Iris pigment epithelial cell (primary cell): Measurements from ENCODE around the gene C12orf56.

Experiments
- DNase-seq: peaks from one replicate; pipeline ENCODE4 v3.0.0-alpha.2; 2011; ENCODE audit warnings: low read depth

Gene C12orf56, protein sequence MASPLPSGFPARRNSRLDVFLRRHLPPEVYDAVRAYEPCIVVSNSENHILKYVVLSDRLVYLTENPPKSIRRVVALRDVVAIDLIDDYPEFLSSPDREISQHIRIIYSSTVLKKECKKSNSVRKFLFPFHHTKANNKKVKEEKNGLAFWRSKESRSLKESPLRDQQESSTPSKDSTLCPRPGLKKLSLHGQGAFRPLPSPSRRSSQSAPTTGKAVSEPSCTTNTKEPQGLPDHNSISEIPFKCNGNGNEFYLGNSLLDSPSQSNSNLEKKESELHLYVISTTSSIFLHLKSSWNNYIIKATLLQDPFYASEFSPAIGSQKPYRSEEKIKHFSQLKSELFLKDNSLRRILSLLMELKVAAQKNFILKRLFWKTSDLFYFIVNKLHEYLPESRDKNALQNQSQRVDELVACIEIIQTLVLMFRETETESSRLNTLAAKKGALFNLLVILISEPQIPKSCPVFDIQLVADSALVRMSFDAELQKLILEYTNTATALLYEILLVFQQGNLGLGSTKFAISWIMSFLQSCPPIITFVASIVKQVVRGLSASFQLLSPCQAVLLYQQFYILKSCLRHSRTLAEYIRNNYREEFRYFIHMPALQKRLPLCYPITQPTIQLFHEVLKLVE

DNA sequence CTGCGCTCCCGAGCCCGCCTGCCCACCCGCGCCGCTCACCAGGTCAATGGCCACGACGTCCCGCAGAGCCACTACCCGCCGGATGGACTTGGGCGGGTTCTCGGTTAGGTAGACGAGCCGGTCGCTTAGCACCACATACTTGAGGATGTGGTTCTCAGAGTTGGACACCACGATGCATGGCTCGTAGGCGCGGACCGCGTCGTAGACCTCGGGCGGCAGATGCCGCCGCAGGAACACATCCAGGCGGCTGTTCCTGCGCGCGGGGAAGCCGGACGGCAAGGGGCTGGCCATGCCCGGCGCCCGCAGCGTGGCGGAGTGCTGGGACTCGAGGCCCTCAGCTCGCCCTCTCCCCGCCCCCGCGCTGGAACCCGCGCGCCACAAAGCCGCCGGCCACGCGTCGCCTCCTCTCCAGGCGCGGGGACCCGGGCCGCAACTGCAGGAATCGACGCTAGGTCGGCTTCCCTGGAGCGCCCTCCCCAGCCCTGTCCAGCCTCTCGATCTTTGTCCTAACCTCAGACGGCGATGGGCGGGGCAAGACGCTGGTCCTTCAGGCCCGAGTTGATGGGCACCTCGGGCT, at the start of gene C12orf56:
C12orf56 (minus strand) TSS at position 484 of the 577 bp plus-strand sequence; CDS start at position 291, 193 bp downstream.
- no peak for DNase-seq

DNA sequence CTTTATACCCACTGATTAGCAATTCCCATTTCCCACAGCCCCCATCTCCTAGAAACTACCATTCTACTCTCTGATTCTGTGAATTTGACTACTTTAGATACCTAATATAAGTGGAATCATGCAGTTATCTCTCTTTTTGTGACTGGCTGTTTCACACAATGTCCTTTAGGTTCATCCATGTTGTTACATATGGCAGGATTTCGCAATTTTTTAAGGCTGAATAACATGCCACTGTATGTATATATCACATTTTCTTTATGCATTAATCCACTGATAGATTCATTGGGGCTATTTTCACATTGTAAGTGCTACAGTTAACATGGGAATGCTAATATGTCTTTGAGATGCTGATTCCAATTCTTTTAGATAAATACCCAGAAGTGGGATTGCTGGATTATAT, 49.5 kb upstream of the C12orf56 start:
- no peak for DNase-seq

DNA sequence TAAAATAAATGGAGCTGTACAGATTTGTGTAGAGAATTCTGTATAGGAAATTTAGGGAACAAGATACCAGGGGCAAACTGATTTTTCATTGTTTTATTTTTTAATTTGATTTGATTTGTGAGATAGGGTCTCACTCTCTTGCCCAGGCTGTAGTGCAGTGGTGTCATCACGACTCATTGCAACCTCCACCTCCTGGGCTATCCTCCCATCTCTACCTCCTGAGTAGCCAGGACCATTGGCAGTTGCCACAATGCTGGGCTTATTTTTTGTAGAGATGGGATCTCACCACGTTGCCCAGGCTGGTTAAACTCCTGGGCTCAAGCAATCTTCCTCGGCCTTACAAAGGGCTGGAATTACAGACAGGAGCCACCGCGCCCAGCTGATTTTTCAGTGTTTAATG, 43.4 kb upstream of the C12orf56 start:
- no peak for DNase-seq

DNA sequence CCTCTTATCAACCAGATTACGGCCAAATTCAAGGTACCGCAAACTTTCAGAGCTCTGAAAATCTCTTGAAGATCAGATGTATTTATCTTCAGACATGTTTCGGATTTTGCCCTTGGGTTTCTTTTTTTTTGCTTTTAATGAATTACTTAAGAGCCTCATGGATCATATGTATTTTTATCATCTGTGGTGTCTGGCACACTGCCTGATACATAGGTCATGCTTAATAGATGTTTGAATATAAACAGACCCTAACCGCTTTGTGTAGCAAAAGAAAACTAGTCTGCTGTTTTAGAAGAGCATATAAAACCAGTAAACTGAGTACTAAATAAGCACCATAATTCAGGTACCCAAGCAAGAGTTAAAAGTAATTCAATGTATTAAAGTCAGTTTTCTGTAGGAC, 41.2 kb upstream of the C12orf56 start:
- DNase-seq = peak; percentile 40

DNA sequence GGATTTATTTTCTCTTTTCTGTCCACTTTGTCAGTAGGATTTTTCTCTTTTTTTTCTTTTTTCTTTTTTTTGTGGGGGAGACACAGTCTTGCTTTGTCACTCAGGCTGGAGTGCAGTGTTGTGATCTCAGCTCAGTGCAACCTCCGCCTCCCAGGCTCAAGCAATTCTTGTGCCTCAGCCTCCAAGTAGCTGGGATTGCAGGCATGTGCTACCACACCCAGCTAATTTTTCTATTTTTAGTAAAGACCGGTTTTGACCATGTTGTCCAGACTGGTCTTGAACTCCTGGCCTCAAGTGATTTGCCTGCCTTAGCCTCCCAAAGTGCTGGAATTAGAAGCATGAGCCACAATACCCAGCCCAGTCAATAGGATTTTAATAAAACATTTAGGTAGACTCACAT, 40.3 kb upstream of the C12orf56 start:
- no peak for DNase-seq

DNA sequence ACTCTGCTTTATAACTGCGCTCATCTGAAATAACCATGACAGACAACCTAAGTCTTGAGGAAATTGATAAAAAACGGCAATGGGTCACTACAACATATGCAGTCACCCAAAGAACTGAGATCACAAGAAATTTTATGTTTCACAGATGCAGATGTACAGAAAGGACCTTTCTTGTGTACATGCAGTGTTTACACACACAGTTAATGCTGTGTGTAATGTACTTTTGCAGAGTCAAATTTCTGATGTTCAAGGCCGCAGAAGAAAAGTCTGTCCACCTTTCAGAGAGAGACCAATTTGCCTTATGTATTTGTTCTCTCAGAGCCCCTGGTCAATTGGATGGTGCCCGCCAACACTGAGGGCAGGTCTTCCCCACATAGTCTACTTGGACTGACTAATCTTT, 38.4 kb upstream of the C12orf56 start:
- DNase-seq = no peak

DNA sequence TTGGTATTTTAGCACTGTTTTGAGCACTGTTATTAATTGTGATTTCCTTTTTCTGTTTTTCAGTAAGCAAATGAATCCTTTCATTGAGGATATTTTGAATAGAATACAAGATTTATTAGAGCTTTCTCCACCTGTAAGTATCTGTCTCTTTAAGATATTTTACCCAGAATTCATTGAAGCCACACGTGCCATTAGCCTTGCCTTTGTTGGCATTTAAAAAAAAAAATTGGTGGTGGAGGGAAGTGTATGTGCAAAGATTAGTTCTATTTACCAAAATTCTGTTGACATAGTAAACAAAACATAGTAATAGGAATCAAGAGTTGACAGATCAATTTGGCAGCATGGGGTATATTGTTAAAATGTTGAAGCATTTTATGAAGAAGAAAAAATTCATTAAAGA, 37.4 kb upstream of the C12orf56 start:
- DNase-seq = no peak

DNA sequence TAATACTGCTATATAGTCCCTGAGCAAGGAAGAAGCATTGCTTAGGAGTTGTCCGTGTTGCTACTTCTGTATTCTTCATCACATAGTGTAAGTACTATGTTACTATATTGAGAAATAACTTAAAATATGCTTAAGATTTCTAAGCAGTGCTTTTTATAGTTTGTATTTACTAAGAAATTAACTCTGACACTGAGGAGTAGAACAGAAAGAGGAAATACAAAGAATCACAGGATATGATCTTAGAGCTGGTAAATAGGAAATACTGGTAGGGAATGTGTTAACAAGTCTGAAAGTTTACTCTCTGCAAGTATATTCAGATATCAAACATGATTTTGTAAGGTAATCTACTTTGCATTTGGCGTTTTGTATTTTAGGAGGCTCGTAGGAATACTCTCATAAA, 29.1 kb upstream of the C12orf56 start:
- DNase-seq = no peak

DNA sequence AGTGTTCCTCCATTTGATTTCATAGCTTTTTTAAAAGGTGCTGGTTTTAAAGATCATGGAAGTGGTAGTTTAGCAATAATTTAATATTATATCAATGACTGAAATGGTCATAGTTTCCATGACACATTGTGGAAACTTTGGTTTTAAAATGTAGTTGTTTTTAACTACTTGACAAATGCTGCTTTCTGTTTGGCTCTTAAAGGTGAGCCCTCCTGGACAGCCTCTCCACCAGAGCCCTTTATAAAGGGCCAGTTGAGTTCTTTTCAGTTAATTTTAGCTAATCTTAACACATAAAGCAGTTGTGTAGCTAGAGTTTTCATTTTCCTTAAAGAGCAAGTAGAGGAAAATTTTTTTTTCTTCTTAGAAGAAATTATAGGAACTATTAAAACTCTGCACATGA, 27.7 kb upstream of the C12orf56 start:
- no peak for DNase-seq

DNA sequence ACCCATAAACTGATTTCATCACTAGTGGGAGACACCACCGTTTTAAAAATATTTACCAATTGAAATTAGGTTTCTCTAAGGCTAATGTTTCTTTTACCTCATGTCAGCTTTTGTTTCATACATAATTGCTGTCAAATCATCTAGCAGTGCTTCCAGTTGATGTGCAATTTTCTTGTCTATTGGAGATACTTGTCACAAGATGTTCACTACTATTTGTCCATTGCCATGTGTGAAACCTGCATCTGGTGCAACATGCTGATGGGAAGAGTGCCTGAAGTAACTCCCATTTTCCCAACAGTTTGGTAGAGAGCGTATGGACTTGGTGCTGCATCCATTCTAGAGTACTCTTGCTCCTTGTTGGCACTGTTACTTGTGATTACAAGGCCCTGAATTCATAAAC, 23.3 kb upstream of the C12orf56 start:
- no peak for DNase-seq

DNA sequence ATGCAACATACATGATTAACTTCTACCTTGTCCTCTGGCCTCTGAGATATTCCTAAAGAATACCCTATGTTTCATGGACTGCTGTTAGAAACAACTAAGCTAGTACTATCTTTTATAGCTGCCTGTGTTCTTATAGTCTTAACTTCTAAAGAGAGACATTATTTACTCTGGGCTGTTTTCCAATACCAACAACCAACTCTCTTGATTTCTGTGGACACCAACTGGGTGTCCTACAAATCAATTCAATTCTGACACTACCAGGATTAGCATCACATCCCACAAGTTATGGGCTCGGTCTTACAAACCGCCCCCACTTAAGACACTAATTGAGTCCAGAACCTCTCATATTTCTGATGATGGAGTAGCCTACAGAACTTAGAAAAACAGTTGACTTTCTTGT, 21.9 kb upstream of the C12orf56 start:
- DNase-seq = no peak

DNA sequence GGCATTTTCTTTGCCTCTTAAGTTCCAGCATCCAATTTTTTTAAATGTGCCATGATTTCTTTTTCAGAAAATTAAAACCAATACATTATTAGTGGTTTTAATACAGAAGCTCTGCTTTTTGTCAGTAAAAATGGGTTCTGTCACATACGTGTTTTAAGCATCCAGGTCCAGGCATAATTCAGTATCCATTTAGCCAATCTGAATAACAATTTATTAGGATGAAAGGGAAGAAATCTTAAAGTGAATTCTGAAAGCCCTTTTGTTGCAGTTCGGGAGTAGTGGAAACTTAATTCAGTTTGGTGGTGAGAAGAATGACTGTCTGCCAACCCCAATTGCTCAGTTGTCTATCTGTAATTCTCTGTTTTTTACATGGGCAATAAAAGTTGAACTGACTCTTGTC, 20.9 kb upstream of the C12orf56 start:
- no peak for DNase-seq

DNA sequence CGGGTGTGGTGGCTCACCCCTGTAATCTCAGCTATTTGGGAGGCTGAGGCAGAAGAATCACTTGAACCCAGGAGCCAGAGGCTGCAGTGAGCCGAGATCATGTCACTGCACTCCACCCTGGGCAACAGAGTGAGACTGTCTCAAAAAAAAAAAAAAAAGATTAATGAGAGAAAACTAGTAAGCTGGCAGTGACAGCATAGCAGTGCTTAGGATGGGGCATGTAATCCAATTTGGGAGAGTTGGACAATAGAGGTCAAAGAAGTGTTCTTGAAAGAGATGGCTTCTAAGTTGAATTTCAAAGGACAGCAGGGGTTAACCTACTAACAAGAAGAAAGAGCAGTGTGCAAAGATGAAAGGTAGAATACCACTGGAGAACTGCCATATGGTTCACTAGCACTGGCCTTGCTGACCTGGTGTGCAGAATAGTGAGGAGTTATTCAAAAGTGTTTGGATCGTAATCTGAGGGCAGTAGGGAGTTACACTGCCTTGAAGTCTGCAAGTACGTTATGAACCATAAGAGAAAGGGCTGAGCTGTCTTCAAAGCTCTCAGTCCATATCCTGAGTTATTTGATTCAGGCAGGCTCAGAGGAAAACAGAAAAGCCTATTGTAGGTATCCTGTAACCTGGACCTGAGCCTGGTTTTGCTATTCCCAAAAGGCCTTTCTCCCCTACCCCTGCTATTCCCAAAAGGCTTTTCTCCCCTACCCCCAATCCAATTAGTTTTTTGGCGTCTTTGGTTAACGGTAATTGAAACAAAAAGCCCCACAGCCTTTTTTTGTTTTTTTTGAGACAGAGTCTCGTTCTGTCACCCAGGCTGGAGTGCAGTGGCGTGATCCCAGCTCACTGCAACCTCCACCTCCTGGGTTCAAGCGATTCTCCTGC, 17.0 kb upstream of the C12orf56 start:
- DNase-seq = no peak

DNA sequence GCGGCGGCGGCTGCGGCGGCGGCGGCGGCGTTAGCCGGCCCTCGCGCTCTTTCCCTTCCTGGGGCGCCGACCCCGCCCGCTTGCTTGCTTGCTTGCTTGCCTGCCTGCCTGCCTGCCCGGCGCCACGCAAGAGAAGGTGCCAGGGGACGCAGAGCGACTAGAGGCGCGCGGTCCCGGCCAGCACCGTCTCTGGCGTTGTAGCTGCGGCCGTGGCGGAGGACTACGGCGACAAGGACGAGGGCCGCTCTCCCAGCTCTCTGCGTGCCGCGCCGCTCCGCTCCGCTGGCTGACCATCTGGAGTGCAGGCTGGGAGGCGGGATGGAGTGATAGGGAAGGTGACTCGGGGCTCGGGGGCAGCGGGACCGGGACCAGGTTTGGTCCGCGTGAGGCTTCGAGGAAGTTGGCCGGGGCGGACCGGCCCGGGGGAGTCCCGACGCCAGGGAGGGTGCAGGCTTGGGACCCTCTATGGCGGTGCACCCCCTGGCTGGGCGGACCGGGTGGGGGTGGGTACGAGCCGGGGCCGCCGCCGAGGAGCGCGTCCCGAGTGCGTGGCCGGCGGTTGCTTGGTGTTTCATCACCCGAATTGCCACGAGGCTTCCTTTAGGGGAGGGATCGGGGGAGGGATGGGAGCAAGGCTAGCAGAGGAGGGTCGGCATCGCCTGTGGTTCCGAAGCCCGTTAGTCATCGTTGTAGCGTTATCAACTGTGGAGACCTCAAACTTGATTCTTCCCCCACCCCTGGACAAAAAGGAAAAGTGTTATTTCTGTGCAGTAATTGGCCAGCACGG, 14.1 kb upstream of the C12orf56 start:
- peak; percentile 81 for DNase-seq

DNA sequence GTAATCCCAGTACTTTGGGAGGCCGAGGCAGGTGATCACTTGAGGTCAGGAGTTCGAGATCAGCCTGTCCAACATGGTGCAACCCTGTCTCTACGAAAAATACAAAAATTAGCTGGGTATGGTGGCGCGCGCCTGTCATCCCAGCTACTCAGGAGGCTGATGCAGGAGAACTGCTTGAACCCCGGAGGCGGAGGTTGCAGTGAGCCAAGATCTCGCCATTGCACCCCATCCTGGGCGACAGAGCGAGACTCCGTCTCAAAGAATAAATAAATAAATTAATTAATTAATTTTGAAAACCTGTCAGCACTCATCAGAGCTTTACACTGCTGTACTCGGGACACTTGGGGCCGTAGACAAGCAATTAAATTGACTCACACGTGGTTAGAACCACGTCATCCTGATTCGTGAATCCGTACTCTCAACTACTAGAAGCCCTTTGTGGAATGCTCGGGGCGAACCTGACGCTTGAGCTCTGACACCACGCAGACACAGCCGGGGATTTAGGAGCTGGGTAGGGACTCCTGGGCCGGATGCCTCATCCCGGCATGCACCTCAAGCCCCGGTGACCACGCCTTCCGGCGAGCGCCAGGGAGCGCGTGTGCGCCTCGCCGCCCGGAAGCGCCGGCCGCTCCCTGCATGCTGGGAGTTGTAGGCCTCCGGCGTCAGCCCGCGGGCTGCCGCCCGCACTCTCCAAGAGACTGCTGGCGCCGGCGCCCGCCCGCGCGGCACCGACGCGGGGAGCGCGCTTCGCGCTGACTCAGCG, 13.3 kb upstream of the C12orf56 start, which contains the start of gene XPOT:
XPOT (plus strand) TSS at position 686 of the 763 bp plus-strand sequence. CDS start 5,644 bp downstream, outside the sequence.
- DNase-seq = peak; percentile 99

DNA sequence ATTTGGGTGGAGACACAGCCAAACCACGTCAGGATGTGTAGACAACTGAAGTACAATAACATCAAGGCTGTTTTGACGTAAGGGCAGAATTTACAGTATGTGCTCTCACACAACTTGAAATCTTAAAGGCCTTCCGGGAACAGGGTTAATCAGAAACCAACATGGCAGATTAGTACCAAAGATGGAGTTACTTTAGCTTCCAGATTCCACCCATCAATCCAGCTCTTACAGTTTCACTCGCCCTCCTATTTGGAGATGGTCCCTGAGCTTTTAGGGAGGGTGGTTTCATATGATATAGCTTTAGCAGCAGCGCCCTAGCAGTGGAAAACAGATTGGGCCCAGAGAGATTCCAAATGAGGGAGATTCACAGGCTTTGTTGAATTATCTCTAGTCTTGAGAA, 11.6 kb upstream of the C12orf56 start:
- DNase-seq = no peak

DNA sequence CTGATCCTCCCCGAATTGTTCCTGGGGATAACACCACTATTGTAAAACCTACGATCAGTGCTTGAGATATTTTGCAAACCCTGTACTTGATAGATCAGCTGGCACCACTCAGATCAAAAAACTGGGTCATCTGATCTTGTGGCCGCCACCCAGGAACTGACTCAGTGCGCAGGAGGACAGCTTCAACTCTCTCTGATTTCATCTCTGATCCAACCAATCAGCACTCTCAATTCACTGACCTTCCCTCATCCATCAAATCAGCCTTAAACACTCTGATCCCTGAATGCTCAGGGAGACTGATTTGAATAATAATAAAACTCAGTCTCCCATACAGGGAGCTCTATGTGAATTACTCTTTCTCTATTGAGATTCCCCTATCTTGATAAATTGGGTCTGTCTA, 9.5 kb upstream of the C12orf56 start:
- DNase-seq = peak; percentile 89

DNA sequence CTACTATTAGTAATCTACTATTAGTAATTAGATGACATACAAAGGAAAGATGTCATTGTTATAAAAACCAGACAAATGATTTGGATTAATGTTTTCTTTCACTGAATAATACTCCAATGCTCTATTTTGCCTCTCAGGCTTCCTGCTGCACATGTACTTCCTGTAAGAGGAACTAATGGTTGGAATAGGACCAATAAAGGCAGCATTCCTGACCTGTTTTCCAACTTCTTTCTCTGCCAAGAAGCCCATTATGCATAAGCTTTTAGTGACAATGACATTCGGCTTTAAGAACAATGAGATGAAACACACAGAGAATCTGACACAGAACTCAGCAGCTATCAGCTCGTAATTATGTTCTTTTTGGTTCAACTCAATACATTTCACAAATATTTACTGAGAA, 5.2 kb upstream of the C12orf56 start:
- DNase-seq = no peak

DNA sequence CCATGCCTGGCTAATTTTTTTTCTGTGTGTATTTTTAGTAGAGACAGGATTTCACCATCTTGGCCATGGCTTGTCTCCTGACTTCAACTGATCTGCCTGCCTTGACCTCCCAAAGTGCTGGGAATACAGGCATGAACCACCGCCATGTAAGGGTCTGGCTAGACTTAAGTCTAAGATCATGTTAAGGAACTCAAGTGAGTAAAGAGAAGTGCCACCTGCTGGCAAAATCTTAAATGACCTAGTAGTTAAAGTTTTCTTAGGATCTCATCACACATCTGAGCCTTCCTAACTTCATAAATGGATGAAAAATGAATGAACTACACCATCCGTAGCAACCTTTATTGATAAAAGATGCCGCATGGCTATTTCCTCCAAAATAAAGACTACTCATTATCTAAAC, 1.7 kb upstream of the C12orf56 start:
- DNase-seq = peak; percentile 62

DNA sequence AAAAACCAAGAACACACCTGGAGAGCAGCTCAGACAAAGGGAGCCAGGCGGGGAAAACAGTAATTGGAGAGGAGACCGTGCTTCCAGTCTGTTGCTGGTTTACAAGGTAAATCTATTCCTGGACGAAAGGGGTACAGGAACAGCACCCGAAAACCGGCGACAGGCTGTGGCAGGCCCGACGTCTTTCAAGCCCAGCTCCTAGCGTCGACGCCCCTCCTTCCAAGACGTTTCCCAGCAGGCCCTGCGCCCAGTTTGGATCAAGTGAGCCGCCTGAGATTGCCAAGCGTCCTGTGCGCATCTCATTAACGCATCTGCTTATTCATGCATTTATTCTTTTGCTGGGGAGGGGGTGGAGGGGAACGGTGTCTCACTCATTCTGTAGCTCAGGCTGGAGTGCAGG, 1.4 kb downstream of the C12orf56 start:
- DNase-seq = no peak
